CD14-positive monocyte (primary cell): ENCODE data around the gene KLHL7. TPM values are rescaled to one million over a fixed set of nuclear protein-coding genes. Genes with fewer than 3 reads are reported as not detected.

Experiments used
- DNase-seq, 3 donors: peaks; one replicate each; pipeline ENCODE4 v3.0.0-alpha.2; 2011 to 2022
- H2AFZ ChIP-seq: 2 replicates; pipeline ENCODE4 v1.6.0; 2012; ENCODE audit warnings: mild to moderate bottlenecking, low read depth, low read length, inconsistent platforms; ENCODE audit not compliant: insufficient read depth, poor library complexity, severe bottlenecking
- H3K27ac ChIP-seq, 2 donors: 1 replicate in 1 of 2; 2 replicates in 1 of 2; pipeline ENCODE4 v1.5.1; 2012 to 2013; ENCODE audit warnings: low read length in 2 of 2, control low read depth in 1 of 2, inconsistent platforms in 1 of 2, low read depth in 1 of 2, mild to moderate bottlenecking in 1 of 2
- H3K27me3 ChIP-seq, 2 donors: one replicate each; pipeline versions ENCODE4 v1.6.0 to v1.6.1; 2011 to 2013; ENCODE audit warnings: low read length in 2 of 2; ENCODE audit not compliant: control insufficient read depth in 2 of 2, insufficient read depth in 2 of 2
- H3K36me3 ChIP-seq, 2 donors: replicated peaks in 1 of 2; 1 replicate in 1 of 2; 2 replicates in 1 of 2; pipeline versions ENCODE4 v1.5.1 to v1.6.1; 2012 to 2013; ENCODE audit warnings: low read length in 2 of 2, control low read depth in 1 of 2, inconsistent platforms in 1 of 2, mild to moderate bottlenecking in 1 of 2; ENCODE audit not compliant: insufficient read depth in 2 of 2, control insufficient read depth in 1 of 2
- H3K4me1 ChIP-seq, 2 donors: 1 replicate in 1 of 2; 2 replicates in 1 of 2; pipeline versions ENCODE4 v1.5.1 to v1.6.1; 2012 to 2013; ENCODE audit warnings: low read length in 2 of 2, control low read depth in 1 of 2, inconsistent platforms in 1 of 2, mild to moderate bottlenecking in 1 of 2, moderate library complexity in 1 of 2; ENCODE audit not compliant: insufficient read depth in 2 of 2, control insufficient read depth in 1 of 2
- H3K4me2 ChIP-seq: replicated peaks from 2 replicates; pipeline ENCODE3; 2012; ENCODE audit warnings: low read length, moderate library complexity, mild to moderate bottlenecking; ENCODE audit not compliant: poor library complexity, severe bottlenecking; ENCODE audit errors: extremely low read depth
- H3K4me3 ChIP-seq, 3 experiments: fragments of 200-600 bp in 1 of 3; sonication (generic) in 1 of 3; replicated peaks in 1 of 3; 1 replicate in 2 of 3; 2 replicates in 1 of 3; pipeline ENCODE4 v1.5.1; 2011 to 2013; ENCODE audit warnings: low read length in 3 of 3, mild to moderate bottlenecking in 3 of 3, control low read depth in 2 of 3, low read depth in 2 of 3, inconsistent platforms in 1 of 3, moderate library complexity in 1 of 3
- H3K79me2 ChIP-seq: 2 replicates; pipeline ENCODE4 v1.6.0; 2012; ENCODE audit warnings: mild to moderate bottlenecking, control low read depth, inconsistent platforms, low read length, moderate library complexity; ENCODE audit not compliant: insufficient read depth
- H3K9ac ChIP-seq: 2 replicates; pipeline ENCODE4 v1.6.0; 2017; ENCODE audit warnings: low read length, mild to moderate bottlenecking; ENCODE audit not compliant: insufficient read depth, poor library complexity, severe bottlenecking
- H3K9me3 ChIP-seq, 2 donors: replicated peaks in 1 of 2; 1 replicate in 1 of 2; 2 replicates in 1 of 2; pipeline versions ENCODE4 v1.5.1 to v1.6.1; 2012 to 2013; ENCODE audit warnings: low read length in 2 of 2, control low read depth in 1 of 2; ENCODE audit not compliant: control insufficient read depth in 1 of 2, insufficient read depth in 1 of 2
- H4K20me1 ChIP-seq: 2 replicates; pipeline ENCODE4 v1.6.0; 2012; ENCODE audit warnings: mild to moderate bottlenecking, low read length, control low read depth, moderate library complexity; ENCODE audit not compliant: insufficient read depth
- H3K27ac Mint-ChIP-seq, 7 donors: one replicate each; pipeline ENCODE4 v1.8.0; 2020; ENCODE audit warnings: mild to moderate bottlenecking in 7 of 7, mixed read lengths in 7 of 7, moderate library complexity in 6 of 7, inconsistent platforms in 2 of 7
- H3K27me3 Mint-ChIP-seq, 3 donors: one replicate each; pipeline ENCODE4 v1.8.0; 2021 to 2022; ENCODE audit warnings: low read depth in 3 of 3, mild to moderate bottlenecking in 3 of 3, mixed read lengths in 3 of 3, moderate library complexity in 3 of 3, inconsistent platforms in 1 of 3
- H3K36me3 Mint-ChIP-seq, 2 donors: one replicate each; pipeline ENCODE4 v1.8.0; 2020; ENCODE audit warnings: mixed read lengths in 2 of 2, inconsistent platforms in 1 of 2, mild to moderate bottlenecking in 1 of 2
- H3K4me1 Mint-ChIP-seq: one replicate; pipeline ENCODE4 v1.8.0; 2020; ENCODE audit warnings: mild to moderate bottlenecking, mixed read lengths
- H3K4me3 Mint-ChIP-seq, 2 donors: one replicate each; pipeline ENCODE4 v1.8.0; 2020; ENCODE audit warnings: mild to moderate bottlenecking in 2 of 2, mixed read lengths in 2 of 2, moderate library complexity in 1 of 2
- H3K9me3 Mint-ChIP-seq, 7 donors: one replicate each; pipeline ENCODE4 v1.8.0; 2020 to 2022; ENCODE audit warnings: mixed read lengths in 7 of 7, mild to moderate bottlenecking in 6 of 7, moderate library complexity in 6 of 7, inconsistent platforms in 2 of 7
- WGBS: methylation state at CpG from one replicate; pipeline ENCODE4 v1.1.5; 2013; ENCODE audit warnings: missing lambda C conversion rate; ENCODE audit not compliant: insufficient coverage; 5-methylcytosine and 5-hydroxymethylcytosine counted together
- intact Hi-C, 2 donors: fragments of 100-400 bp; cut with micrococcal nuclease; formaldehyde crosslinking; loops; one replicate each; pipeline versions ENCODE4 v1.15.0 to v1.15.1; 2023
- polyA plus RNA-seq, 3 donors: library from polyadenylated mRNA; depleted of rRNA in 1 of 3; unstranded in 2 of 3; stranded (reverse) in 1 of 3; fragments of 300-500 nt in 2 of 3; fragments of >200 nt in 1 of 3; fragmentation: Illumina TruSeq in 2 of 3; gene quantifications; 1 replicate in 2 of 3; 2 replicates in 1 of 3; pipeline ENCODE4 v1.2.3, GENCODE V29; 2012 to 2021
- TF ChIP-seq, protein P1 (sequence below): fragments of 200-600 bp; IDR thresholded peaks from one replicate; pipeline ENCODE4 v1.8.0; 2022; ENCODE audit warnings: antibody characterized with exemption, mild to moderate bottlenecking

Gene KLHL7
- polyA plus RNA-seq, 3 donors = 15.5 to 21.0 (median 17.4) TPM

GRCh38 chr7:23164846-23165245, 59.3 kb downstream of the KLHL7 start:
- H3K9ac ChIP-seq = no peak overlapping the region
- TF ChIP-seq, protein P1, sequence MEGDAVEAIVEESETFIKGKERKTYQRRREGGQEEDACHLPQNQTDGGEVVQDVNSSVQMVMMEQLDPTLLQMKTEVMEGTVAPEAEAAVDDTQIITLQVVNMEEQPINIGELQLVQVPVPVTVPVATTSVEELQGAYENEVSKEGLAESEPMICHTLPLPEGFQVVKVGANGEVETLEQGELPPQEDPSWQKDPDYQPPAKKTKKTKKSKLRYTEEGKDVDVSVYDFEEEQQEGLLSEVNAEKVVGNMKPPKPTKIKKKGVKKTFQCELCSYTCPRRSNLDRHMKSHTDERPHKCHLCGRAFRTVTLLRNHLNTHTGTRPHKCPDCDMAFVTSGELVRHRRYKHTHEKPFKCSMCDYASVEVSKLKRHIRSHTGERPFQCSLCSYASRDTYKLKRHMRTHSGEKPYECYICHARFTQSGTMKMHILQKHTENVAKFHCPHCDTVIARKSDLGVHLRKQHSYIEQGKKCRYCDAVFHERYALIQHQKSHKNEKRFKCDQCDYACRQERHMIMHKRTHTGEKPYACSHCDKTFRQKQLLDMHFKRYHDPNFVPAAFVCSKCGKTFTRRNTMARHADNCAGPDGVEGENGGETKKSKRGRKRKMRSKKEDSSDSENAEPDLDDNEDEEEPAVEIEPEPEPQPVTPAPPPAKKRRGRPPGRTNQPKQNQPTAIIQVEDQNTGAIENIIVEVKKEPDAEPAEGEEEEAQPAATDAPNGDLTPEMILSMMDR = no peak
- intact Hi-C loops = no loop called here
- no peaks in the 10 kb centered on the region for H3K9me3 Mint-ChIP-seq
- H3K4me3 ChIP-seq = no peak overlapping the region
- no peak overlapping the region for H3K4me3 Mint-ChIP-seq
- H3K36me3 Mint-ChIP-seq = peaks cover 7 to 10% of the 10 kb centered on the region in 2 donors
- WGBS = no CpG with 5 or more reads among the region's 3 CpGs
- H3K27ac Mint-ChIP-seq = no peak overlapping the region
- H4K20me1 ChIP-seq = no peaks in the 10 kb centered on the region
- H3K27ac ChIP-seq = no peak overlapping the region
- peaks cover 0 to 1% (median 0%) of the 10 kb centered on the region in 3 donors for H3K27me3 Mint-ChIP-seq
- H3K9me3 ChIP-seq = no peaks in the 10 kb centered on the region
- H3K27me3 ChIP-seq = no peaks in the 10 kb centered on the region
- DNase-seq = no peak
- H3K4me1 ChIP-seq = no peaks in the 10 kb centered on the region
- no peak overlapping the region for H3K4me2 ChIP-seq
- H3K36me3 ChIP-seq = peaks cover 0 to 7% of the 10 kb centered on the region in 2 donors
- H3K79me2 ChIP-seq = no peaks in the 10 kb centered on the region
- no peak overlapping the region for H2AFZ ChIP-seq
- no peaks in the 10 kb centered on the region for H3K4me1 Mint-ChIP-seq

DNA sequence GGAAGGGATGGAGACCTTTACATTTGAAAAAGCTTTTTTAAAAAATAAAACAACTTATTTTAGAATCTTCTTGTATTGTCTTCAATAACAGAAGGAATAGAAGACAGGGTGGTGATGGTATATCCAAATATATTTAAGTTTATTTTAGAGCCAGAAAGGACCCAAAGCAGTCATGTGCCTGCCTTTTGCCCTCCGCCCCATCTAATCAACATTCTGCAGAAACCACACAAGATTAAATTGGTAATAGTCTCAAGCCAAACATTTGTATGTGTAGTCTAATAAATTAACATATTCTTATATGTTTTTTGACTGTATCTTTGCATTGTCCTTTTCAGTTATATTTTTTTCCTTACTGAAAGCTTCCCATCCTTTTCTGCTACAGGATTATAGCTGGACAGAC, 59.7 kb downstream of the KLHL7 start:
- Mint-ChIP-seq H3K4me3 (no peak overlapping the region), H3K27me3 (peaks cover 0 to 1% (median 0%) of the 10 kb centered on the region in 3 donors), H3K27ac (no peak overlapping the region), H3K36me3 (peaks cover 7 to 15% of the 10 kb centered on the region in 2 donors), H3K4me1 (no peaks in the 10 kb centered on the region), H3K9me3 (no peaks in the 10 kb centered on the region)
- no peaks in the 10 kb centered on the region for H4K20me1 ChIP-seq
- TF ChIP-seq, protein P1 = no peak
- H2AFZ ChIP-seq = no peak overlapping the region
- no peaks in the 10 kb centered on the region for H3K27me3 ChIP-seq
- DNase-seq = no peak
- H3K36me3 ChIP-seq = peaks cover 0 to 7% of the 10 kb centered on the region in 2 donors
- no peak overlapping the region for H3K9ac ChIP-seq
- no peaks in the 10 kb centered on the region for H3K4me1 ChIP-seq
- no peak overlapping the region for H3K27ac ChIP-seq
- H3K4me3 ChIP-seq = no peak overlapping the region
- no peaks in the 10 kb centered on the region for H3K79me2 ChIP-seq
- intact Hi-C loops = no loop called here
- no peak overlapping the region for H3K4me2 ChIP-seq
- no CpG with 5 or more reads among the region's 1 CpG for WGBS
- H3K9me3 ChIP-seq = no peaks in the 10 kb centered on the region
